ENCODE data around the gene PROSER3.
"Not testable (repeated sequence)": the region's sequence is repeated elsewhere in the genome, so short reads cannot be mapped to it uniquely, and the experiment has no call there.

PROSER3 gene

DNA sequence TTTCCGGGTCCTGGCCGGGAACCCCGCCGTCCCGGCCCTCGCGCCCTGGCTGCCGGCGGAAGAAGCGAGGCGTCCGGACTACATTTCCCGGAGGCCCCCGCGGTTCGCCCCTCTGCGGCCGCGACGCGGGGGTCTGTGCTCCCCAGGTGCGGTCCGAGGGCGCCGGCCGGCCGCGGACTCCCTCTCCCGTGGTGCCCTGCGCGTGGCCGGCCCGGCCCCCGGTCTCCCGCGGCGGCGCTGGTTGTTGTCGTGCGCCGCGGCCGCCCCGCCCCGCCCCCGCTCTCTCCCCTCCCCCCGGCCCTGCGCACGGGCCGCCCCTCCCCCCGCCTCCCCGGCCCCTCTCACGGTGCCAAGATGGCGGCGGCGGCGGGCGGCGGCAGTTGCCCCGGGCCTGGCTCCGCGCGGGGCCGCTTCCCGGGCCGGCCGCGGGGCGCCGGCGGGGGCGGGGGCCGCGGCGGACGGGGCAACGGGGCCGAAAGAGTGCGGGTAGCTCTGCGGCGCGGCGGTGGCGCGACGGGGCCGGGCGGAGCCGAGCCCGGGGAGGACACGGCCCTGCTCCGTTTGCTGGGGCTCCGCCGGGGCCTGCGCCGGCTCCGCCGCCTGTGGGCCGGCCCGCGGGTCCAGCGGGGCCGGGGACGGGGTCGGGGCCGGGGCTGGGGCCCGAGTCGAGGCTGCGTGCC is 40.2 kb upstream of the PROSER3 start, which contains the start of gene KMT2B:
KMT2B (plus strand) TSS at position 339 of the 680 bp plus-strand sequence; CDS start at position 355, 16 bp downstream.
- peaks cover 44% of the 10 kb centered on the region for H3K36me3 Mint-ChIP-seq (ENCODE audit: insufficient read depth)
- H3K9me3 Mint-ChIP-seq = no peaks in the 10 kb centered on the region
- DNase-seq (no peak), ATAC-seq (replicated peaks) (peak; percentile 33)
- peaks cover 48 to 54% of the 10 kb centered on the region in 2 donors for H3K4me1 Mint-ChIP-seq (ENCODE audit: low read depth in 2 of 2)
- peaks cover 0 to 7% of the 10 kb centered on the region in 2 donors for H3K27me3 Mint-ChIP-seq
- H3K4me3 Mint-ChIP-seq = peak within 1 kb of the TSS; percentile 89 to 91
- H3K27ac Mint-ChIP-seq = peak within 1 kb of the TSS; percentile 91 to 96

DNA sequence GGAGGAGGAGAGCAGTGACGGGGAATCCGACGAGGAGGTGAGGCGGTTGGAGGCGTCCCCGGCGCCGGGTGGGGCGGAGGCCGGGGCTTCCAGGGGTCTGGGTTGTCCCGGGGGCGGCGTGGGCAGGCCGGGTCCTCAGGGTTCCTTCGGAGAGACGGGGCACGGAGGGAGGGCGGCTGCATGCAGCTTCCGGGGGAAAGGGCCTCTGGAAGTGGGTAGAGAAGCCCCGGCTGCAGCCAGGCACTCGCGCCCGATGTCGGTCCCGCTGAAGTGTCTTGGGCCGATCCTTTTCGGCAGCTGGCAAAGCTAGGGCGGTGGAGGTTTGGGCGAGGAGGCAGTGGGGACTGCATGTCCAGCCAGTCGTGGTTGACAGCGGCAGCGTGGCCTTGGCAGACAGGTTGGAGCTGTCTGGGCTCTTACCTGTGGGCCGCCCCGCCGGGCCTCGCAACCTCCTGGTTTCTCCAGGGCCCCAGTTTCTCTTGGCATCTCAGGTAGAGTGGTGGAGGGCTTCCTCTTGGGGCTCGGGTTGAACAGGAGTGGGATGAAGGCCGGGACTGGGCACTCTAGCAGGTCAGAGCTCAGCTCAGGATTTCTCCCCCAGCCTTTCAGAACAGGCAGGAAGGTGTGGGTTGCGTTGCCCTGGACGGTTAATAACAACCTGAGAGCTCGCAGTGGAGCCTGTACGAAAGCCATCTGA is 39.5 kb upstream of the PROSER3 start:
- peaks cover 48% of the 10 kb centered on the region for H3K36me3 Mint-ChIP-seq (ENCODE audit: insufficient read depth)
- H3K27me3 Mint-ChIP-seq = peaks cover 0 to 5% of the 10 kb centered on the region in 2 donors
- peak overlapping the region; percentile 72 to 89 for H3K27ac Mint-ChIP-seq
- H3K4me3 Mint-ChIP-seq = peak overlapping the region; percentile 86 to 87
- H3K4me1 Mint-ChIP-seq (ENCODE audit: low read depth in 2 of 2) = peaks cover 41 to 47% of the 10 kb centered on the region in 2 donors
- DNase-seq (peak in 2 of 3 experiments; percentile 27 to 38), ATAC-seq (replicated peaks) (no peak)
- no peaks in the 10 kb centered on the region for H3K9me3 Mint-ChIP-seq

DNA sequence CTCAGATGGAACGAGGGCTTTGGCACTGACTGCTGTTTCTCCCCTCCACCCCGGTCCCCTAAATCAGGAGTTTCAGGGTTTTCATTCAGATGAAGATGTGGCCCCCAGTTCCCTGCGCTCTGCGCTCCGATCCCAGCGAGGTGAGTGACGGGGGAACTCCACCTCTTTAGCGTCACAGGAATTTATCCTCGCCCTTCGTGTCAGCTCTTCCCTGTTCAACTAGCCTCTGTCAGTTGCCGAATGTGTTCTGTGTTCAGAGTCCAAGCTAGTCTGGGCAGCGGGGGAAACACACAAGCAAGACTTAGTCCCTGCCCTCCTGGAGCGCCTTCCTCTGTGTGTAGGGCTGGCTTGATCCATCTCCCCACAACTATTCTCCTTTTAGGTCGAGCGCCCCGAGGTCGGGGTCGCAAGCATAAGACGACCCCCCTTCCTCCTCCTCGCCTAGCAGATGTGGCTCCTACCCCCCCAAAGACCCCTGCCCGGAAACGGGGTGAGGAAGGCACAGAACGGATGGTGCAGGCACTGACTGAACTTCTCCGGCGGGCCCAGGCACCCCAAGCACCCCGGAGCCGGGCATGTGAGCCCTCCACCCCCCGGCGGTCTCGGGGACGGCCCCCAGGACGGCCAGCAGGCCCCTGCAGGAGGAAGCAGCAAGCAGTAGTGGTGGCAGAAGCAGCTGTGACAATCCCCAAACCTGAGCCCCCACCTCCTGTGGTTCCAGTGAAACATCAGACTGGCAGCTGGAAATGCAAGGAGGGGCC is 38.4 kb upstream of the PROSER3 start:
- H3K36me3 Mint-ChIP-seq (ENCODE audit: insufficient read depth) = peaks cover 53% of the 10 kb centered on the region

DNA sequence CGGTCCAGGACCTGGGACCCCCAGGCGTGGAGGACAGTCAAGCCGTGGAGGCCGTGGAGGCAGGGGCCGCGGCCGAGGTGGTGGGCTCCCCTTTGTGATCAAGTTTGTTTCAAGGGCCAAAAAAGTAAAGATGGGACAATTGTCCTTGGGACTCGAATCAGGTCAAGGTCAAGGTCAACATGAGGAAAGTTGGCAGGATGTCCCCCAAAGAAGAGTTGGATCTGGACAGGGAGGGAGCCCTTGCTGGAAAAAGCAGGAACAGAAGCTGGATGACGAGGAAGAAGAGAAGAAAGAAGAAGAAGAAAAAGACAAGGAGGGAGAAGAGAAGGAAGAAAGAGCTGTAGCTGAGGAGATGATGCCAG is 37.8 kb upstream of the PROSER3 start:
- Mint-ChIP-seq H3K4me1 (ENCODE audit: low read depth in 2 of 2) (peaks cover 26 to 32% of the 10 kb centered on the region in 2 donors), H3K36me3 (ENCODE audit: insufficient read depth) (peaks cover 56% of the 10 kb centered on the region), H3K27ac (no peak overlapping the region), H3K4me3 (no peak overlapping the region), H3K27me3 (no peaks in the 10 kb centered on the region), H3K9me3 (no peaks in the 10 kb centered on the region)
- no peak for DNase-seq
- ATAC-seq (replicated peaks) = no peak

More for the DNA sequence above, 38.4 kb upstream of the PROSER3 start:
- H3K9me3 Mint-ChIP-seq = no peaks in the 10 kb centered on the region
- ATAC-seq (replicated peaks) = no peak
- H3K27me3 Mint-ChIP-seq = no peaks in the 10 kb centered on the region
- peak overlapping the region in 1 of 2 donors; percentile 62 for H3K27ac Mint-ChIP-seq
- DNase-seq = no peak
- peaks cover 31 to 36% of the 10 kb centered on the region in 2 donors for H3K4me1 Mint-ChIP-seq (ENCODE audit: low read depth in 2 of 2)
- peak overlapping the region; percentile 86 to 87 for H3K4me3 Mint-ChIP-seq

DNA sequence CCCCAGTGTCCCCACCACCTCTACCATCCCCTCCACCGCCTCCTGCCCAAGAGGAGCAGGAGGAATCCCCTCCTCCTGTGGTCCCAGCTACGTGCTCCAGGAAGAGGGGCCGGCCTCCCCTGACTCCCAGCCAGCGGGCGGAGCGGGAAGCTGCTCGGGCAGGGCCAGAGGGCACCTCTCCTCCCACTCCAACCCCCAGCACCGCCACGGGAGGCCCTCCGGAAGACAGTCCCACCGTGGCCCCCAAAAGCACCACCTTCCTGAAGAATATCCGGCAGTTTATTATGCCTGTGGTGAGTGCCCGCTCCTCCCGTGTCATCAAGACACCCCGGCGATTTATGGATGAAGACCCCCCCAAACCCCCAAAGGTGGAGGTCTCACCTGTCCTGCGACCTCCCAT is 37.3 kb upstream of the PROSER3 start:
- H3K4me3 Mint-ChIP-seq = no peak overlapping the region
- H3K9me3 Mint-ChIP-seq = no peaks in the 10 kb centered on the region
- ATAC-seq (replicated peaks) = no peak
- peaks cover 25 to 31% of the 10 kb centered on the region in 2 donors for H3K4me1 Mint-ChIP-seq (ENCODE audit: low read depth in 2 of 2)
- DNase-seq = no peak
- no peaks in the 10 kb centered on the region for H3K27me3 Mint-ChIP-seq
- H3K36me3 Mint-ChIP-seq (ENCODE audit: insufficient read depth) = peaks cover 61% of the 10 kb centered on the region
- H3K27ac Mint-ChIP-seq = no peak overlapping the region

DNA sequence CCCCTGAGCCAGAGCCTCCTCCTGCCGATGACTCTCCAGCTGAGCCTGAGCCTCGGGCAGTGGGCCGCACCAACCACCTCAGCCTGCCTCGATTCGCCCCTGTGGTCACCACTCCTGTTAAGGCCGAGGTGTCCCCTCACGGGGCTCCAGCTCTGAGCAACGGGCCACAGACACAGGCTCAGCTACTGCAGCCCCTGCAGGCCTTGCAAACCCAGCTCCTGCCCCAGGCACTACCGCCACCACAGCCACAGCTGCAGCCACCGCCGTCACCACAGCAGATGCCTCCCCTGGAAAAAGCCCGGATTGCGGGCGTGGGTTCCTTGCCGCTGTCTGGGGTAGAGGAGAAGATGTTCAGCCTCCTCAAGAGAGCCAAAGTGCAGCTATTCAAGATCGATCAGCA is 36.6 kb upstream of the PROSER3 start:
- Mint-ChIP-seq H3K27ac (no peak overlapping the region), H3K9me3 (no peaks in the 10 kb centered on the region), H3K27me3 (no peaks in the 10 kb centered on the region), H3K4me3 (peak overlapping the region; percentile 41 to 46), H3K36me3 (ENCODE audit: insufficient read depth) (peaks cover 66% of the 10 kb centered on the region), H3K4me1 (ENCODE audit: low read depth in 2 of 2) (peaks cover 18 to 23% of the 10 kb centered on the region in 2 donors)
- ATAC-seq (replicated peaks) (no peak), DNase-seq (no peak)

DNA sequence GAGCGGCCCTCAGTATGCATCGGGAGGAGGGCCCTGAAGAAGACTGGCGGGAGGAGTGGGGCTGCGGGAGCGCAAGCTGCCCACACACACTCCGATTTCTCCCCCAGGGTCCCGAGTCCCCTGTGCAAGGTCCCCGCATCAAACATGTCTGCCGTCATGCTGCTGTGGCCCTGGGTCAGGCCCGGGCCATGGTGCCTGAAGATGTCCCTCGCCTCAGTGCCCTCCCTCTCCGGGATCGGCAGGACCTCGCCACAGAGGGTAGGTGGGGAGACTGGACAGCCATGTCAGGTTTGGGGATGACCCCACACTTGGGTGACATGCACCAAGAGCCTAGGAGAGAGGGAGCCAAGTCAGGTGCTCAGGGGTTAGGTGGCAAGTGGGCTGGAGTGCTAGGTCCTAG is 35.5 kb upstream of the PROSER3 start:
- Mint-ChIP-seq H3K27ac (no peak overlapping the region), H3K27me3 (no peaks in the 10 kb centered on the region), H3K4me1 (ENCODE audit: low read depth in 2 of 2) (peaks cover 12 to 19% of the 10 kb centered on the region in 2 donors), H3K36me3 (ENCODE audit: insufficient read depth) (peaks cover 69% of the 10 kb centered on the region), H3K9me3 (no peaks in the 10 kb centered on the region), H3K4me3 (no peak overlapping the region)
- ATAC-seq (replicated peaks) (no peak), DNase-seq (no peak)

DNA sequence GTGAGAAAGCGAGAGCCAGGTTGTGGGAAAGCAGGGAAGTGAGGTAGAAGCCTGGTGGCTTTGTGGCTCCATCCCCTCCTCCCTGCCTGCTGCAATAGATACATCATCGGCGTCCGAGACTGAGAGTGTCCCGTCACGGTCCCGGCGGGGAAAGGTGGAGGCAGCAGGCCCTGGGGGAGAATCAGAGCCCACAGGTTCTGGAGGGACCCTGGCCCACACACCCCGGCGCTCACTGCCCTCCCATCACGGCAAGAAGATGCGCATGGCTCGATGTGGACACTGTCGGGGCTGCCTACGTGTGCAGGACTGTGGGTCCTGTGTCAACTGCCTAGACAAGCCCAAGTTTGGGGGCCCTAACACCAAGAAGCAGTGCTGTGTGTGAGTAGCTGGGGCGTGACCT is 35.1 kb upstream of the PROSER3 start:
- H3K4me3 Mint-ChIP-seq = no peak overlapping the region
- no peak for ATAC-seq (replicated peaks)
- H3K9me3 Mint-ChIP-seq = no peaks in the 10 kb centered on the region
- H3K27me3 Mint-ChIP-seq = no peaks in the 10 kb centered on the region
- H3K27ac Mint-ChIP-seq = no peak overlapping the region
- no peak for DNase-seq
- peaks cover 72% of the 10 kb centered on the region for H3K36me3 Mint-ChIP-seq (ENCODE audit: insufficient read depth)
- peaks cover 12 to 19% of the 10 kb centered on the region in 2 donors for H3K4me1 Mint-ChIP-seq (ENCODE audit: low read depth in 2 of 2)

DNA sequence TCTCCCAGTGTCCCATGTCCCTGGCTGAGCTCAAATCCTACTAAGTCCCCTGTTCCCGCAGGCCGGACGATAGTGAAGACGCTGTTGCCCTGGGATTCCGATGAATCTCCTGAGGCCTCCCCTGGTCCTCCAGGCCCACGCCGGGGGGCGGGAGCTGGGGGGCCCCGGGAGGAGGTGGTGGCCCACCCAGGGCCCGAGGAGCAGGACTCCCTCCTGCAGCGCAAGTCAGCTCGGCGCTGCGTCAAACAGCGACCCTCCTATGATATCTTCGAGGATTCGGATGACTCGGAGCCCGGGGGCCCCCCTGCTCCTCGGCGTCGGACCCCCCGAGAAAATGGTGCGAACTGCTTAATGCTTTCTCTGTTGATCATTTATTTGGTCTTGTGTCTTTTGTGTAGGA is 34.3 kb upstream of the PROSER3 start:
- no peaks in the 10 kb centered on the region for H3K9me3 Mint-ChIP-seq
- peak overlapping the region in 1 of 2 donors; percentile 68 for H3K27ac Mint-ChIP-seq
- H3K36me3 Mint-ChIP-seq (ENCODE audit: insufficient read depth) = peaks cover 73% of the 10 kb centered on the region
- ATAC-seq (replicated peaks) = no peak
- H3K4me1 Mint-ChIP-seq (ENCODE audit: low read depth in 2 of 2) = peaks cover 11 to 16% of the 10 kb centered on the region in 2 donors
- no peak overlapping the region for H3K4me3 Mint-ChIP-seq
- no peaks in the 10 kb centered on the region for H3K27me3 Mint-ChIP-seq
- no peak for DNase-seq

DNA sequence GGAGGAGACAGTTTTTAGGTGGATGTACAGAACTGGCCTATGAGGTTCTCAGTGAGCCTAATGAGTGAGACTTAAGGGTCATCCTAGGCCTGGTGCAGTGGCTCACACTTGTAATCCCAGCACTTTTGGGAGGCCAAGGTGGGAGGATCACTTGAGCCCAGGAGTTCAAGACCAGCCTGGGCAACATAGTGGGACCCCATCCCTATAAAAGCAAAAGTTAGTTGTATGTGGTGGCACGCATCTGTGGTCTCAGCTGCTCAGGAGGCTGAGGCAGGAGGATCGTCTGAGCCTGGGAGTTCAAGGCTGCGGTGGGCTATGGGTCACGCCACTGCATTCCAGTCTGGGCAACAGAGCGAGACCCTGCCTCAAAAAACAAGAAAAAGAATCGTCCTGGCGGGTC is 33.8 kb upstream of the PROSER3 start:
- DNase-seq; ATAC-seq (replicated peaks); H3K4me3 Mint-ChIP-seq; H3K27me3 Mint-ChIP-seq; H3K9me3 Mint-ChIP-seq: not testable (repeated sequence)
- H3K4me1 Mint-ChIP-seq (ENCODE audit: low read depth in 2 of 2) = peaks cover 9 to 14% of the 10 kb centered on the region in 2 donors
- H3K36me3 Mint-ChIP-seq (ENCODE audit: insufficient read depth) = peaks cover 76% of the 10 kb centered on the region
- H3K27ac Mint-ChIP-seq = peak overlapping the region in 1 of 2 donors; percentile 68

DNA sequence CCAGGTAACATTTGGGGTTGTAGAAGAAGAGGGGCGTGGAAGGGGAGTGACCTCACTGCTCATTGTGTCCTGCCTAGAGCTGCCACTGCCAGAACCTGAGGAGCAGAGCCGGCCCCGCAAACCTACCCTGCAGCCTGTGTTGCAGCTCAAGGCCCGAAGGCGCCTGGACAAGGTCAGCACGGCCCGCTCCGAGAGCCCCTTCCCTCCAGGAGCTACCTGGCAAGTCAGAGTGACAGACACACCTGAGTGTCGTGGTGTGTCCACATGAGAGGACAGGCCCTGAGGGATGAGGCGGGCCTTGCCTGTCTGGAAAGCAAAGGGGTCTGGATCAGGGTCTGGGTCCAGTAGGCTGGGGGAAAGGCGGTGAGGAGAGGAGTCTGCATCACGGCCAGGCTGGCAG is 33.4 kb upstream of the PROSER3 start:
- H3K9me3 Mint-ChIP-seq = no peaks in the 10 kb centered on the region
- no peak overlapping the region for H3K4me3 Mint-ChIP-seq
- no peak for ATAC-seq (replicated peaks)
- peaks cover 80% of the 10 kb centered on the region for H3K36me3 Mint-ChIP-seq (ENCODE audit: insufficient read depth)
- H3K4me1 Mint-ChIP-seq (ENCODE audit: low read depth in 2 of 2) = peaks cover 5 to 10% of the 10 kb centered on the region in 2 donors
- DNase-seq = no peak
- no peaks in the 10 kb centered on the region for H3K27me3 Mint-ChIP-seq
- peak overlapping the region in 1 of 2 donors; percentile 68 for H3K27ac Mint-ChIP-seq

DNA sequence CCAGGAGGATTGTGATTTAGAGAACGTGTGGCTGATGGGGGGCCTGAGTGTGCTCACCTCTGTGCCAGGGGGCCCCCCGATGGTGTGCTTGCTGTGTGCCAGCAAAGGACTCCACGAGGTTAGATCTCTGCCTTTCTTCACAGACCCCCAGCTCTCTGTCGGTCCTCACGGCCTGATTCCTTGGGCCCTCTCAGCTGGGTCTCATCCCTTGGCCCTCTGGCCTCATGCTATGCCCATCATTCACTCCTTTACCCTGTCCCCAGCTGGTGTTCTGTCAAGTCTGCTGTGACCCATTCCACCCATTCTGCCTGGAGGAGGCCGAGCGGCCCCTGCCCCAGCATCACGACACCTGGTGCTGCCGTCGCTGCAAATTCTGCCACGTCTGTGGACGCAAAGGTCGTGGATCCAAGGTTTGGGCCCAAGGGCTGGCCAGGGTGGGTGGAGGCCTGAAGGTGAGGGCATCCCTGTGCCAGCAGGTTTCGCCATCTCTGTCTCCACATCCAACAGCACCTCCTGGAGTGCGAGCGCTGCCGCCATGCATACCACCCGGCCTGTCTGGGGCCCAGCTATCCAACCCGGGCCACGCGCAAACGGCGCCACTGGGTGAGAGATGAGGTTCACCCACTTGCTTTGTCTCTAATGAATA is 32.6 kb upstream of the PROSER3 start:
- DNase-seq (no peak), ATAC-seq (replicated peaks) (no peak)
- no peak overlapping the region for H3K4me3 Mint-ChIP-seq
- peaks cover 2 to 14% of the 10 kb centered on the region in 2 donors for H3K4me1 Mint-ChIP-seq (ENCODE audit: low read depth in 2 of 2)
- H3K27me3 Mint-ChIP-seq = no peaks in the 10 kb centered on the region
- H3K36me3 Mint-ChIP-seq (ENCODE audit: insufficient read depth) = peaks cover 84% of the 10 kb centered on the region
- H3K9me3 Mint-ChIP-seq = no peaks in the 10 kb centered on the region
- no peak overlapping the region for H3K27ac Mint-ChIP-seq

Data from effector memory CD8-positive, alpha-beta T cell (primary cell).